CD4-positive, CD25-positive, alpha-beta regulatory T cell (primary cell): ENCODE data around the gene ERLEC1. TPM values are rescaled to one million over a fixed set of nuclear protein-coding genes. Genes with fewer than 3 reads are reported as not detected.

ENCODE experiments used
- polyA plus RNA-seq, 4 donors: library from polyadenylated mRNA; unstranded; fragments of 300-500 nt; fragmentation: Illumina TruSeq; gene quantifications; one replicate each; pipeline ENCODE4 v1.2.3, GENCODE V29; 2021
- total RNA-seq: library from RNA; stranded (reverse); gene quantifications from one replicate; pipeline ENCODE4 v1.2.3, GENCODE V29; 2022

Gene ERLEC1
- total and polyA plus RNA-seq, 5 donors from 2014 or later: 18.0 to 27.3 (median 25.2) TPM

Other genes starting within 250 kb of the ERLEC1 start
- gene CHAC2, start 19.2 kb upstream of the ERLEC1 start, total RNA-seq: 1.2 TPM
- gene CHAC2, start 19.2 kb upstream of the ERLEC1 start, polyA plus RNA-seq: 1 to 10 TPM; 3.1 to 5.5 (median 4.7) TPM
- gene ASB3, start 91 bp upstream of the ERLEC1 start, total RNA-seq: 38.7 TPM
- 10 to 100 TPM; 15.8 to 26.7 (median 19.3) TPM for gene ASB3, start 91 bp upstream of the ERLEC1 start, polyA plus RNA-seq
- 5.1 TPM for gene GPR75, start 72.9 kb downstream of the ERLEC1 start, total RNA-seq
- not detected for gene GPR75, start 72.9 kb downstream of the ERLEC1 start, polyA plus RNA-seq
- 114 TPM for gene PSME4, start 183.9 kb downstream of the ERLEC1 start, total RNA-seq
- gene PSME4, start 183.9 kb downstream of the ERLEC1 start, polyA plus RNA-seq: 1 to 10 TPM; 5.8 to 8.2 (median 6.4) TPM